GM12878 (cell line): ENCODE results near the gene SLC37A2. TPM values are rescaled to one million over a fixed set of nuclear protein-coding genes. Genes with fewer than 3 reads are reported as not detected.
A peak's percentile ranks its signal among the peaks of the same experiment; 100 is the strongest.

Source experiments
- ATAC-seq: fragments of 200-7000 bp; cut with Tn5 transposase; 3 replicates; pipeline ENCODE4 v1.9.1; 2020; ENCODE audit warnings: mild to moderate bottlenecking, moderate library complexity
- BruUV-seq: library from RNA; stranded (reverse); fragments of 400-500 nt; replicated peaks from 2 replicates; lab custom pipeline; 2021; lab: Mats Ljungman, UMichigan
- CTCF ChIA-PET: fragments of 300-600 bp; sonication (Branson Sonifier 250); formaldehyde crosslinking; extraction: SDS; loops from one replicate; lab custom pipeline; 2021; ENCODE audit warnings: inconsistent platforms; lab: Yijun Ruan, JAX
- POLR2A ChIA-PET: fragments of 350-600 bp; formaldehyde crosslinking; extraction: SDS; loops from one replicate; lab custom pipeline; 2021; ENCODE audit warnings: inconsistent platforms; lab: Charles Lee
- RAD21 ChIA-PET: fragments of 300-600 bp; sonication (Branson Sonifier 250); formaldehyde crosslinking; loops from one replicate; lab custom pipeline; 2023; ENCODE audit warnings: antibody characterized with exemption; ENCODE audit not compliant: unreplicated experiment; lab: Charles Lee
- SMC1A ChIA-PET: fragments of 300-600 bp; sonication (Branson Sonifier 250); formaldehyde crosslinking; loops from one replicate; lab custom pipeline; 2023; ENCODE audit not compliant: unreplicated experiment, uncharacterized antibody; lab: Charles Lee
- DNase-seq: peaks from one replicate; pipeline ENCODE4 v3.0.0-alpha.2; 2011; ENCODE audit warnings: low read depth, low spot score
- FAIRE-seq: peaks from 3 replicates; lab custom pipeline; 2011; peaks lifted over from hg19 to GRCh38; lab: Jason Lieb, UNC
- H2AFZ ChIP-seq: 2 replicates; pipeline ENCODE4 v1.6.0; 2011; ENCODE audit warnings: low read depth, low read length, control low read depth; ENCODE audit not compliant: control insufficient read depth
- H3K27ac ChIP-seq: 2 replicates; pipeline ENCODE4 v1.5.1; 2011; ENCODE audit warnings: control low read depth; ENCODE audit not compliant: control insufficient read depth, insufficient read depth
- H3K27me3 ChIP-seq, 2 experiments: replicated peaks in 1 of 2; 2 replicates each; pipeline versions ENCODE4 v1.6.0 to v1.6.1; 2011; ENCODE audit warnings: low read length in 1 of 2; ENCODE audit not compliant: control insufficient read depth in 2 of 2, insufficient read depth in 2 of 2
- H3K36me3 ChIP-seq, 2 experiments: 2 replicates each; pipeline ENCODE4 v1.5.1; 2011; ENCODE audit warnings: low read length in 1 of 2; ENCODE audit not compliant: control insufficient read depth in 2 of 2, insufficient read depth in 2 of 2
- H3K4me1 ChIP-seq: 2 replicates; pipeline ENCODE4 v1.6.1; 2011; ENCODE audit warnings: mild to moderate bottlenecking, low read length, moderate library complexity, mixed read lengths; ENCODE audit not compliant: control insufficient read depth, insufficient read depth
- H3K4me2 ChIP-seq: 2 replicates; pipeline ENCODE4 v1.6.0; 2011; ENCODE audit warnings: control low read depth; ENCODE audit not compliant: control insufficient read depth, insufficient read depth
- H3K4me3 ChIP-seq: fragments of 200-600 bp; sonication (generic); 2 replicates; pipeline ENCODE4 v1.5.1; 2016
- H3K79me2 ChIP-seq: 2 replicates; pipeline ENCODE4 v1.6.0; 2011; ENCODE audit warnings: low read length; ENCODE audit not compliant: control insufficient read depth, insufficient read depth
- H3K9ac ChIP-seq: 2 replicates; pipeline ENCODE4 v1.8.0; 2011; ENCODE audit warnings: low read length, control low read depth, mixed read lengths; ENCODE audit not compliant: control insufficient read depth, insufficient read depth
- H3K9me3 ChIP-seq: replicated peaks from 3 replicates; pipeline ENCODE4 v1.5.1; 2011; ENCODE audit warnings: mild to moderate bottlenecking, low read length; ENCODE audit not compliant: control insufficient read depth, insufficient read depth
- H4K20me1 ChIP-seq: 2 replicates; pipeline ENCODE4 v1.6.0; 2011; ENCODE audit not compliant: control insufficient read depth, insufficient read depth
- BHLHE40 ChIP-seq, 2 experiments: fragments of 450-650 bp in 1 of 2; IDR thresholded peaks; 2 replicates each; pipeline ENCODE4 v1.6.1; 2011 to 2017; ENCODE audit warnings: low read depth in 2 of 2, borderline replicate concordance in 1 of 2, improper control_type of control experiment in 1 of 2, low read length in 1 of 2, mild to moderate bottlenecking in 1 of 2
- CHD2 ChIP-seq: IDR thresholded peaks from 2 replicates; pipeline ENCODE4 v1.6.1; 2011; ENCODE audit warnings: low read depth, low read length, improper control_type of control experiment, borderline replicate concordance
- ELK1 ChIP-seq: IDR thresholded peaks from 2 replicates; pipeline ENCODE4 v1.6.1; 2012; ENCODE audit warnings: low read depth, low read length, improper control_type of control experiment
- IKZF2 ChIP-seq, 2 experiments: fragments of 450-650 bp; IDR thresholded peaks; 2 replicates each; pipeline ENCODE4 v1.6.1; 2017; ENCODE audit warnings: mild to moderate bottlenecking in 2 of 2, moderate library complexity in 2 of 2
- MAX ChIP-seq: IDR thresholded peaks from 2 replicates; pipeline ENCODE4 v1.6.1; 2012; ENCODE audit warnings: low read depth, low read length, improper control_type of control experiment
- MTA2 ChIP-seq: fragments of 450-650 bp; IDR thresholded peaks from 2 replicates; pipeline ENCODE4 v1.6.1; 2016; ENCODE audit warnings: low read depth, mild to moderate bottlenecking, moderate library complexity
- MYC ChIP-seq: IDR thresholded peaks from 2 replicates; pipeline ENCODE4 v1.6.1; 2011; ENCODE audit warnings: mild to moderate bottlenecking, low read length, moderate library complexity, inconsistent platforms; ENCODE audit not compliant: insufficient read depth, insufficient replicate concordance, insufficient read length, severe bottlenecking
- POLR2A ChIP-seq: IDR thresholded peaks from 2 replicates; pipeline ENCODE4 v1.6.1; 2011; ENCODE audit warnings: low read depth, mild to moderate bottlenecking, low read length
- RBBP5 ChIP-seq: fragments of 200-600 bp; sonication (generic); conservative IDR thresholded peaks from 2 replicates; pipeline ENCODE4 v1.6.1; 2016
- SMARCA5 ChIP-seq: fragments of 450-650 bp; IDR thresholded peaks from 2 replicates; pipeline ENCODE4 v1.6.1; 2017; ENCODE audit warnings: mild to moderate bottlenecking
- SMC3 ChIP-seq: IDR thresholded peaks from 2 replicates; pipeline ENCODE4 v1.6.1; 2011; ENCODE audit warnings: low read length, improper control_type of control experiment, borderline replicate concordance
- SPI1 ChIP-seq: IDR thresholded peaks from 2 replicates; pipeline ENCODE4 v1.6.1; 2011; ENCODE audit warnings: low read depth, mild to moderate bottlenecking, low read length, moderate library complexity, borderline replicate concordance; ENCODE audit not compliant: insufficient read depth
- TBL1XR1 ChIP-seq: IDR thresholded peaks from 2 replicates; pipeline ENCODE4 v1.6.1; 2012; ENCODE audit warnings: low read depth, low read length, improper control_type of control experiment
- ZNF24 ChIP-seq: fragments of 450-650 bp; IDR thresholded peaks from 2 replicates; pipeline ENCODE4 v1.6.1; 2017; ENCODE audit warnings: antibody characterized with exemption, mild to moderate bottlenecking
- ZNF622 ChIP-seq: fragments of 450-650 bp; IDR thresholded peaks from 2 replicates; pipeline ENCODE4 v1.6.1; 2017; ENCODE audit warnings: mild to moderate bottlenecking, inconsistent platforms
- ZNF687 ChIP-seq: fragments of 450-650 bp; IDR thresholded peaks from 2 replicates; pipeline ENCODE4 v1.6.1; 2017; ENCODE audit warnings: mild to moderate bottlenecking, moderate library complexity
- WGBS: methylation state at CpG from one replicate; pipeline ENCODE4 v1.1.6; 2016; ENCODE audit warnings: low lambda C conversion rate; ENCODE audit not compliant: insufficient replicate concordance, insufficient coverage; ENCODE audit errors: missing lambda C conversion rate; 5-methylcytosine and 5-hydroxymethylcytosine counted together
- in situ Hi-C: fragments of 300-500 bp; cut with MboI; formaldehyde crosslinking; loops from 9 replicates; pipeline ENCODE4 v1.14.3; 2018; ENCODE audit warnings: mixed read lengths
- intact Hi-C: fragments of 100-400 bp; cut with micrococcal nuclease; formaldehyde crosslinking; loops from one replicate; pipeline ENCODE4 v1.14.2; 2022; ENCODE audit not compliant: unreplicated experiment
- polyA plus RNA-seq, 11 experiments: library from polyadenylated mRNA; depleted of rRNA in 4 of 11; unstranded in 6 of 11; stranded (reverse) in 5 of 11; fragments of >200 nt; fragmentation: Nextera tagmentation in 4 of 11; fragmentation: Illumina TruSeq in 1 of 11; extraction: Ambion mirVana in 4 of 11; extraction: Trizol in 1 of 11; gene quantifications; 1 replicate in 1 of 11; 2 replicates in 10 of 11; pipeline versions ENCODE4 v1.2.1 to v1.2.3, GENCODE V29; 2011 to 2016; ENCODE audit warnings: inconsistent platforms in 2 of 11, missing spikeins in 2 of 11, low read depth in 1 of 11
- total RNA-seq, 4 experiments: library from RNA; depleted of rRNA in 3 of 4; stranded (reverse); fragments of >200 nt in 3 of 4; fragmentation: Illumina TruSeq in 1 of 4; extraction: Trizol in 1 of 4; gene quantifications; 2 replicates each; pipeline versions ENCODE4 v1.2.1 to v1.2.3, GENCODE V29; 2013 to 2021

The SLC37A2 gene
- total and polyA plus RNA-seq, 10 of the 15 experiments (the other 5 are each of a cell fraction or from before 2014, with no cell fraction given): 0.26 to 9.8 (median 2.0) TPM

- no TSS peak for BruUV-seq
- Histone ChIP-seq H3K9me3 (no peaks in the 10 kb centered on the region), H3K36me3 (no peaks in the 10 kb centered on the region), H3K4me3 (no peak overlapping the region), H3K4me2 (peak overlapping the region; percentile 20; the same call in 1 of the 2 replicates), H2AFZ (peak overlapping the region; percentile 46), H3K27ac (peak overlapping the region; percentile 48), H3K79me2 (no peaks in the 10 kb centered on the region), H3K27me3 (no peaks in the 10 kb centered on the region), H3K4me1 (peaks cover 43% of the 10 kb centered on the region), H4K20me1 (no peaks in the 10 kb centered on the region), H3K9ac (no peak overlapping the region)
- ChIA-PET SMC1A (interaction anchor here (0.9 to 4.4 kb wide), 7 partner anchors 9 to 287 kb away, joined by 3 to 57 read pairs (median 5); partner anchors contain the start of gene TMEM218), RAD21 (interaction anchor here (0.8 to 5.9 kb wide), 5 partner anchors 7 to 287 kb away, joined by 3 to 87 read pairs (median 5); partner anchors contain the start of genes CCDC15, SLC37A2 and TMEM218), POLR2A (interaction anchor here (0.8 to 4.1 kb wide), 7 partner anchors 7 to 522 kb away, joined by 3 to 55 read pairs (median 7); partner anchors contain the start of genes CCDC15, SLC37A2, STT3A and TMEM218), CTCF (interaction anchor here (1.1 to 6.6 kb wide), 6 partner anchors 7 to 72 kb away, joined by 3 to 46 read pairs (median 6); partner anchors contain the start of genes SLC37A2 and TMEM218)
- intact Hi-C loops (no loop called here), in situ Hi-C loops (no loop called here)
- FAIRE-seq (peak; percentile 78), ATAC-seq (peak; percentile 74), DNase-seq (peak; percentile 56)
- 17% methylated on average over 7 of the region's 7 CpGs for WGBS
- peak; percentile 44 to 60; a peak in 3 of 4 replicates for TF ChIP-seq IKZF2 (IDR thresholded peaks at IDR 0.05)
- TF ChIP-seq ZNF622: no peak
- TF ChIP-seq CHD2: peak; percentile 78; the same call in 1 of the 2 replicates
- no peak for TF ChIP-seq ZNF24
- TF ChIP-seq SMARCA5: peak; percentile 13; the same call in 1 of the 2 replicates
- TF ChIP-seq MTA2: peak; percentile 47; the same call in 1 of the 2 replicates
- TF ChIP-seq RBBP5: no peak
- TF ChIP-seq SMC3: 0 out of 2 replicates have a peak, but pooled peaks have one; percentile 1
- TF ChIP-seq MYC: no peak
- peak; percentile 19 to 64; a peak in 2 of 4 replicates for TF ChIP-seq BHLHE40 (IDR thresholded peaks at IDR 0.05; ENCODE audit: borderline replicate concordance in 1 of 2, low read depth in 2 of 2, low read length in 1 of 2)
- TF ChIP-seq ELK1: 0 out of 2 replicates have a peak, but pooled peaks have one; percentile 9
- peak; percentile 56; the same call in 1 of the 2 replicates for TF ChIP-seq SPI1
- 0 out of 2 replicates have a peak, but pooled peaks have one; percentile 54 for TF ChIP-seq MAX
- peak; percentile 99 for TF ChIP-seq ZNF687
- TF ChIP-seq POLR2A: peak; percentile 34; the same call in 1 of the 2 replicates
- no peak for TF ChIP-seq TBL1XR1
These were observed 7.7 kb downstream of the SLC37A2 start for GRCh38 chr11:125070699-125071254.
